SJCRH30 (cell line): Measurements from ENCODE around the gene PLK5. TPM values are rescaled to one million over a fixed set of nuclear protein-coding genes. Genes with fewer than 3 reads are reported as not detected.
"Not testable (repeated sequence)": the region's sequence is repeated elsewhere in the genome, so short reads cannot be mapped to it uniquely, and the experiment has no call there.

Experiments used
- DNase-seq, 2 experiments: peaks; one replicate each; pipeline ENCODE4 v3.0.0-alpha.2; 2015 to 2020
- H3K27ac ChIP-seq: fragments of 250-450 bp; sonication (Bioruptor Pico); 2 replicates; pipeline ENCODE4 v1.5.1; 2020; ENCODE audit warnings: mild to moderate bottlenecking, moderate library complexity
- H3K27me3 ChIP-seq: fragments of 250-450 bp; sonication (Bioruptor Pico); 2 replicates; pipeline ENCODE4 v1.5.1; 2020; ENCODE audit warnings: mild to moderate bottlenecking, moderate library complexity
- H3K36me3 ChIP-seq: fragments of 250-450 bp; sonication (Bioruptor Pico); 2 replicates; pipeline ENCODE4 v1.5.1; 2020; ENCODE audit warnings: mild to moderate bottlenecking, moderate library complexity
- H3K4me1 ChIP-seq: fragments of 250-450 bp; sonication (Bioruptor Pico); 2 replicates; pipeline ENCODE4 v1.5.1; 2020; ENCODE audit warnings: mild to moderate bottlenecking, moderate library complexity
- H3K4me3 ChIP-seq: fragments of 250-450 bp; sonication (Bioruptor Pico); 2 replicates; pipeline ENCODE4 v1.5.1; 2020; ENCODE audit warnings: mild to moderate bottlenecking, moderate library complexity
- H3K9me3 ChIP-seq: fragments of 250-450 bp; sonication (Bioruptor Pico); replicated peaks from 2 replicates; pipeline ENCODE4 v1.5.1; 2020; ENCODE audit warnings: mild to moderate bottlenecking, moderate library complexity
- total RNA-seq: library from RNA; depleted of rRNA; stranded (reverse); fragments of >200 nt; shearing (Covaris generic); gene quantifications from 2 replicates; pipeline ENCODE4 v1.2.3, GENCODE V29; 2014

The PLK5 gene
- total RNA-seq, 1 experiment from 2014 or later: not detected

- no peak for DNase-seq
- no peaks in the 10 kb centered on the region for H3K9me3 ChIP-seq
- no peak overlapping the region for H3K4me3 ChIP-seq
- no peaks in the 10 kb centered on the region for H3K4me1 ChIP-seq
- no peaks in the 10 kb centered on the region for H3K36me3 ChIP-seq
- no peak overlapping the region for H3K27ac ChIP-seq
- no peaks in the 10 kb centered on the region; the same call in 1 of the 2 replicates for H3K27me3 ChIP-seq
These were observed 1.0 kb upstream of the PLK5 start for GRCh38 chr19:1522838-1523237.

GRCh38 chr19:1524287-1524971 lies 552 bp downstream of the PLK5 start:
- Histone ChIP-seq H3K4me1 (no peaks in the 10 kb centered on the region), H3K27ac (no peak overlapping the region), H3K4me3 (no peak overlapping the region), H3K27me3 (no peaks in the 10 kb centered on the region; the same call in 1 of the 2 replicates), H3K36me3 (no peaks in the 10 kb centered on the region), H3K9me3 (no peaks in the 10 kb centered on the region)
- no peak for DNase-seq

GRCh38 chr19:1524972-1525325 lies 1.1 kb downstream of the PLK5 start:
- Histone ChIP-seq H3K4me1 (no peaks in the 10 kb centered on the region), H3K36me3 (no peaks in the 10 kb centered on the region), H3K4me3 (no peak overlapping the region), H3K9me3 (no peaks in the 10 kb centered on the region), H3K27ac (no peak overlapping the region), H3K27me3 (no peaks in the 10 kb centered on the region; the same call in 1 of the 2 replicates)
- no peak for DNase-seq

- Histone ChIP-seq H3K27me3 (no peaks in the 10 kb centered on the region; the same call in 1 of the 2 replicates), H3K9me3 (no peaks in the 10 kb centered on the region), H3K4me3 (no peak overlapping the region), H3K4me1 (no peaks in the 10 kb centered on the region), H3K36me3 (no peaks in the 10 kb centered on the region), H3K27ac (no peak overlapping the region)
- DNase-seq: no peak
These were observed 1.5 kb downstream of the PLK5 start for GRCh38 chr19:1525343-1525742.

GRCh38 chr19:1526066-1526778 lies 2.3 kb downstream of the PLK5 start:
- DNase-seq: no peak
- Histone ChIP-seq H3K27ac (no peak overlapping the region), H3K36me3 (no peaks in the 10 kb centered on the region), H3K9me3 (no peaks in the 10 kb centered on the region), H3K4me1 (no peaks in the 10 kb centered on the region; the same call in 1 of the 2 replicates), H3K27me3 (no peaks in the 10 kb centered on the region; the same call in 1 of the 2 replicates), H3K4me3 (no peak overlapping the region)

- no peaks in the 10 kb centered on the region for H3K36me3 ChIP-seq
- DNase-seq: no peak
These were observed 3.2 kb downstream of the PLK5 start for GRCh38 chr19:1526979-1527649.

GRCh38 chr19:1527650-1528309 lies 3.9 kb downstream of the PLK5 start:
- no peaks in the 10 kb centered on the region for H3K9me3 ChIP-seq
- H3K36me3 ChIP-seq: no peaks in the 10 kb centered on the region
- H3K27me3 ChIP-seq: no peaks in the 10 kb centered on the region
- no peak for DNase-seq
- H3K4me3 ChIP-seq: no peak overlapping the region
- H3K4me1 ChIP-seq: no peaks in the 10 kb centered on the region; the same call in 1 of the 2 replicates
- H3K27ac ChIP-seq: no peak overlapping the region

More at GRCh38 chr19:1526979-1527649, 3.2 kb downstream of the PLK5 start:
- Histone ChIP-seq H3K9me3 (no peaks in the 10 kb centered on the region), H3K4me3 (no peak overlapping the region), H3K4me1 (no peaks in the 10 kb centered on the region; the same call in 1 of the 2 replicates), H3K27me3 (no peaks in the 10 kb centered on the region; the same call in 1 of the 2 replicates), H3K27ac (no peak overlapping the region)

GRCh38 chr19:1528596-1529429 lies 4.9 kb downstream of the PLK5 start:
- Histone ChIP-seq H3K4me3 (no peak overlapping the region), H3K36me3 (no peaks in the 10 kb centered on the region), H3K27me3 (no peaks in the 10 kb centered on the region), H3K4me1 (no peaks in the 10 kb centered on the region; the same call in 1 of the 2 replicates), H3K9me3 (no peaks in the 10 kb centered on the region), H3K27ac (no peak overlapping the region)
- no peak for DNase-seq

GRCh38 chr19:1529430-1529816 lies 5.5 kb downstream of the PLK5 start:
- no peaks in the 10 kb centered on the region for H3K9me3 ChIP-seq
- no peak overlapping the region for H3K27ac ChIP-seq
- no peaks in the 10 kb centered on the region; the same call in 1 of the 2 replicates for H3K4me1 ChIP-seq
- no peak overlapping the region for H3K4me3 ChIP-seq
- H3K27me3 ChIP-seq: no peaks in the 10 kb centered on the region
- DNase-seq: no peak
- H3K36me3 ChIP-seq: no peaks in the 10 kb centered on the region

GRCh38 chr19:1530856-1531255 lies 7.0 kb downstream of the PLK5 start:
- not testable (repeated sequence) for H3K36me3 ChIP-seq, H3K27me3 ChIP-seq, H3K4me3 ChIP-seq, H3K9me3 ChIP-seq, DNase-seq, H3K4me1 ChIP-seq, H3K27ac ChIP-seq

- Histone ChIP-seq H3K36me3 (no peaks in the 10 kb centered on the region), H3K9me3 (no peaks in the 10 kb centered on the region), H3K27me3 (no peaks in the 10 kb centered on the region), H3K27ac (no peak overlapping the region), H3K4me1 (no peaks in the 10 kb centered on the region; the same call in 1 of the 2 replicates), H3K4me3 (no peak overlapping the region)
- DNase-seq: no peak
These were observed 7.7 kb downstream of the PLK5 start for GRCh38 chr19:1531587-1531986.

GRCh38 chr19:1532003-1532402 lies 8.1 kb downstream of the PLK5 start:
- no peaks in the 10 kb centered on the region for H3K9me3 ChIP-seq
- DNase-seq: no peak
- H3K36me3 ChIP-seq: no peaks in the 10 kb centered on the region
- no peaks in the 10 kb centered on the region; the same call in 1 of the 2 replicates for H3K4me1 ChIP-seq
- H3K27ac ChIP-seq: no peak overlapping the region
- H3K27me3 ChIP-seq: no peaks in the 10 kb centered on the region
- H3K4me3 ChIP-seq: no peak overlapping the region

- Histone ChIP-seq H3K9me3 (no peaks in the 10 kb centered on the region), H3K27ac (no peak overlapping the region), H3K36me3 (no peaks in the 10 kb centered on the region), H3K27me3 (no peaks in the 10 kb centered on the region), H3K4me1 (no peaks in the 10 kb centered on the region; the same call in 1 of the 2 replicates), H3K4me3 (no peak overlapping the region)
- no peak for DNase-seq
These were observed 9.8 kb downstream of the PLK5 start for GRCh38 chr19:1533510-1534150.
